ENCODE measurements around the gene IER3.
A peak's percentile ranks its signal among the peaks of the same experiment; 100 is the strongest.
"Not testable (repeated sequence)": the region's sequence is repeated elsewhere in the genome, so short reads cannot be mapped to it uniquely, and the experiment has no call there.

IER3 gene

DNA sequence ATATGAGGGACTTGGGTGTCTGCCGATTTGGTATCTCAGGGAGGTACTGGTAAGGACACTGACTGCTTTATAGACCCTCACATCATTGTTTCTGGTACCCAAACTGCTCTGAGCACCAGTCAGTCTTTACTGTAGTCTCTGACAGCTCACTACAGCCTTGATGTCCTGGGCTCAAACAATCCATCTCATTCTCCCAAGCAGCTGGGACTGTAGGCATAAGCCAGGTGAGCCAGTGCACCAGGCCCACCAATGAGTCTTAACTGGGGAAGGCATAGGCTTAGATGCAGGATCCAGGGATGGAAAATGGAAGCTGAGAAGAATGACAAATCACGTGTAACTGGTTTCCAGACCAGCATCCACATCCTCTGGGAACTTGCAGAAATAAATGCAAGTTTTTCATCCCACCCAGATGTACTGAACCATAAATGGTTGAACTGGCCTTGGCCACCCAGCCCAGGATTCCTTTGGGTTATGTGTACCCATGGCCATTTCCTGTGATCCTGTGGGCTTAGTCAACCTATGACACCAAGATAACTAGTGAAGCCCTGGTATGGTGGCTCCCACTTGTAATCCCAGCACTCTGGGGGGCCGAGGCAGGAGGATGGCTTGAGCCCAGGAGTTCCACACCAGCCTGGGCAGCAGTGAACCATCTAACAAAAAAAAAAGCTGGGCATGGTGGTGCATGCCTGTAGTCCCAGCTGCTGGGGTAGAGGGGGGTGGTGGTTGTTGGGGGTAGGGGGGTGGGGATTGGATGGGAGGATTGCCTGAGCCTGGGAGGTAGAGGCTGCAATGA lies 18.4 kb downstream of the IER3 start:
- no peak for DNase-seq (ENCODE audit: low read depth in 2 of 3, low spot score in 1 of 3)

DNA sequence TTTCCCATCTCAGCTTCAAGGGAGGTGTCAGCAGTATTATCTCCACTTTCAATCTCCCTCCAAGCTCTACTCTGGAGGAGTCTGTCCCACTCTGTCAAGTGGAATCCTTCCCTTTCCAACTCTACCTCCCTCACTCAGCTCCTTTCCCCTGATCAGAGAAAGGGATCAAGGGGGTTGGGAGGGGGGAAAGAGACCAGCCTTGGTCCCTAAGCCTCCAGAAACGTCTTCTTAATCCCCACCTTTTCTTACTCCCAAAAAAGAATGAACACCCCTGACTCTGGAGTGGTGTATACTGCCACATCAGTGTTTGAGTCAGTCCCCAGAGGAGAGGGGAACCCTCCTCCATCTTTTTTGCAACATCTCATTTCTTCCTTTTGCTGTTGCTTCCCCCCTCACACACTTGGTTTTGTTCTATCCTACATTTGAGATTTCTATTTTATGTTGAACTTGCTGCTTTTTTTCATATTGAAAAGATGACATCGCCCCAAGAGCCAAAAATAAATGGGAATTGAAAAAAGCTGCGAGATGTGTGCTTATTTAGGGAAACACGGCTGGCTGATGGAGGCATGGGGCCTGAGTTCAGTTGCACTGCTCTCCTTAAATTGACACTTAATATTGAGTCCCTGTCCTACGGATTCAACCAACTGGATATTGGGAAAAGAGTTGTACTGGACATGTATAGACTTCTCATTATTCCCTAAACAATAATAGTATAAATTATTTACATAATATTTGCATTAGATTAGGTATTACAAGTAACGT lies 19.3 kb downstream of the IER3 start:
- DNase-seq (ENCODE audit: low read depth in 2 of 3, low spot score in 1 of 3), result no peak

DNA sequence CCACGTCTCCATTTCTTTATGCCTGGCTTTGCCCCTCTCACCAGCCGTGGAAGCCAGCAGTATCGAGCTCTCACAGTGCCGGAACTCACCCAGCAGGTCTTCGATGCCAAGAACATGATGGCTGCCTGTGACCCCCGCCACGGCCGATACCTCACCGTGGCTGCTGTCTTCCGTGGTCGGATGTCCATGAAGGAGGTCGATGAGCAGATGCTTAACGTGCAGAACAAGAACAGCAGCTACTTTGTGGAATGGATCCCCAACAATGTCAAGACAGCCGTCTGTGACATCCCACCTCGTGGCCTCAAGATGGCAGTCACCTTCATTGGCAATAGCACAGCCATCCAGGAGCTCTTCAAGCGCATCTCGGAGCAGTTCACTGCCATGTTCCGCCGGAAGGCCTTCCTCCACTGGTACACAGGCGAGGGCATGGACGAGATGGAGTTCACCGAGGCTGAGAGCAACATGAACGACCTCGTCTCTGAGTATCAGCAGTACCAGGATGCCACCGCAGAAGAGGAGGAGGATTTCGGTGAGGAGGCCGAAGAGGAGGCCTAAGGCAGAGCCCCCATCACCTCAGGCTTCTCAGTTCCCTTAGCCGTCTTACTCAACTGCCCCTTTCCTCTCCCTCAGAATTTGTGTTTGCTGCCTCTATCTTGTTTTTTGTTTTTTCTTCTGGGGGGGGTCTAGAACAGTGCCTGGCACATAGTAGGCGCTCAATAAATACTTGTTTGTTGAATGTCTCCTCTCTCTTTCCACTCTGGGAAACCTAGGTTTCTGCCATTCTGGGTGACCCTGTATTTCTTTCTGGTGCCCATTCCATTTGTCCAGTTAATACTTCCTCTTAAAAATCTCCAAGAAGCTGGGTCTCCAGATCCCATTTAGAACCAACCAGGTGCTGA lies 20.3 kb downstream of the IER3 start:
- not testable (repeated sequence) for DNase-seq (ENCODE audit: low read depth in 2 of 3, low spot score in 1 of 3)

DNA sequence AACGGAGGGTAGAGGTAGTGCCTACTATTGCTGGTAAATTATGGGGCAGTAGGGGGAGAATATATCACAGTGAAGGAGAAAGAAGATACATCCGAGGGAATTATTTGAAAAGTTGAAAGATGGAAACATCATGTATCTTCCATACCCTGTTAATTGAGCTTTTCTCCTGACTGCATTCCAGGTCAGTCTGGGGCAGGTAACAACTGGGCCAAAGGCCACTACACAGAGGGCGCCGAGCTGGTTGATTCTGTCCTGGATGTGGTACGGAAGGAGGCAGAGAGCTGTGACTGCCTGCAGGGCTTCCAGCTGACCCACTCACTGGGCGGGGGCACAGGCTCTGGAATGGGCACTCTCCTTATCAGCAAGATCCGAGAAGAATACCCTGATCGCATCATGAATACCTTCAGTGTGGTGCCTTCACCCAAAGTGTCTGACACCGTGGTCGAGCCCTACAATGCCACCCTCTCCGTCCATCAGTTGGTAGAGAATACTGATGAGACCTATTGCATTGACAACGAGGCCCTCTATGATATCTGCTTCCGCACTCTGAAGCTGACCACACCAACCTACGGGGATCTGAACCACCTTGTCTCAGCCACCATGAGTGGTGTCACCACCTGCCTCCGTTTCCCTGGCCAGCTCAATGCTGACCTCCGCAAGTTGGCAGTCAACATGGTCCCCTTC lies 21.0 kb downstream of the IER3 start:
- not testable (repeated sequence) for DNase-seq (ENCODE audit: low read depth in 2 of 3, low spot score in 1 of 3)

DNA sequence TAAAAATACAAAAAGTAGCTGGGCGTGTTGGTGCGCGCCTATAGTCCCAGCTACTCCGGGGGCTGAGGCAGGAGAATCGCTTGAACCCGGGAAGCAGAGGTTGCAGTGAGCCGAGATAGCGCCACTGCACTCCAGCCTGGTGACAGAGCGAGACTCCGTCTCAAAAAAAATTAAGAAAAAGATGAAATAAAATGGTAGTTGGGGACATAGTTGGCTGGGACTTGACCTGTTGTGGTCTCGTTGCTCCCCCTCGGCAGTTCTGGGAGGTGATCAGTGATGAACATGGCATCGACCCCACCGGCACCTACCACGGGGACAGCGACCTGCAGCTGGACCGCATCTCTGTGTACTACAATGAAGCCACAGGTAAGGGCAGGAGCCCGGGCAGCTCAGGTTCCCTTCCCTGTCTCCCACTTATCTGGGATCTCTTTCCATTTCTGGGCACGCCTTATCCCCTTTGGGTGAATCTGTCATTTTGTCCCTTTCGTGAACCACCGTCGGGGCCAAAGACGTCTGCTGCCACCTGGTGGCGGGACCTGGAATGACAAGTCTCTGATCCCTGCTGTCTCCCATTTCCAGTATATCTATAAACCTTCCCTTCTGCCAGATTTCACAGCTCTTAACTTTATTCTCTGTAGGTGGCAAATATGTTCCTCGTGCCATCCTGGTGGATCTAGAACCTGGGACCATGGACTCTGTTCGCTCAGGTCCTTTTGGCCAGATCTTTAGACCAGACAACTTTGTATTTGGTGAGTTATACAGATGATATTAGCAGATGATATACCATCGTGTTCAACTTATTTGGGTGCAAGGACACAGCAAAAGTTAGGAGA lies 21.9 kb downstream of the IER3 start:
- peak; percentile 74 to 87 (median 79) for DNase-seq (ENCODE audit: low read depth in 2 of 3, low spot score in 1 of 3)

DNA sequence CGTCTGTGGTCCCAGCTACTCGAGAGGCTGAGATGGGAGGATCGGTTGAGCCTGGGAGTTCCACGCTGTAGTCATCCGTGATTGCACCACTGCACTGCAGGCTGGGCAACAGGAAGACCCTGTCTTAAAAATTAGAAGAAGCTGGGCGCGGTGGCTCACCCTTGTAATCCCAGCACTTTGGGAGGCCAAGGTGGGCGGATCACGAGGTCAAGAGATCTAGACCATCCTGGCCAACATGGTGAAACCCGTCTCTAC lies 22.4 kb downstream of the IER3 start:
- DNase-seq (ENCODE audit: low read depth in 2 of 3, low spot score in 1 of 3), result not testable (repeated sequence)

DNA sequence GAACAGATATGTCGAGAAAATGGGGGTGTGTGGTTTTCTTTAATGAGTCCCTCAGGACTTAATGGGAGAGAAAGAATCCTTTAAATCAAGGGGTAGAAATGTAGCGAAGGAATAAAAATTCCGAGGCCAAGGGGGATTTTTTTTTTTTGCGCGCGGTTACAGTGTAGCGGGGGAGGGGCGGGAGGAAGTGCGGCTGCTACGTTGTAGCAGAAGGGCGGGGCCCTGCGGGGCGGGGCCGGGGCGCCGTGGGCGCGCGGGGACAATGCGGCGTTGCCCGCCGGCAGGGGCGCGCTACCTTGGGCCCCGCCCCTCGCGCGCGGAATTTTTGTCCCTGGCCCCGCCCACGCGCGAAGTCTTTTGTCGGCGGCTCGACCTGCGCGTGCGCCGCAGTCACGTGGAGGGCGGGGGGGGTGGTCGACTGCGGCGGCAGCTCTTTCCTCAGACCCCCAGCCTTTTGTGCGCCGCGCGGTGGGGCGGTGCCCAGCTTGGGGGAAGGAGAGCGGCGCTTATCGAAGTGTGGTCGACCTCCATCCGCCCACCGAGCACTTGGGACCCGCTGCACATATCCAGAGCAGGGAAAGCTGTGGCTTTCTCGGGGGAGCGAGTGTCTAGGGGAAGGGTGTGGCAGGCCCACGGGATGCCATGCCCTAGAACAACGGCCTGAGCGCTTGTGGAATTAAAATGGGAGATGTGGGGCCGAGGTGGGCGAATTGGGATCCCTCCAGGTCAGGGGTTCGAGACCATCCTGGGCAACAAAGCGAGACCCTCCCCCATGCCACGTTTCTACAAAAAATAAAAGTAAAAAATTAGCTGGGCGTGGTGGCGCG lies 22.9 kb downstream of the IER3 start:
- peak; percentile 90 to 97 (median 93) for DNase-seq (ENCODE audit: low read depth in 2 of 3, low spot score in 1 of 3)

DNA sequence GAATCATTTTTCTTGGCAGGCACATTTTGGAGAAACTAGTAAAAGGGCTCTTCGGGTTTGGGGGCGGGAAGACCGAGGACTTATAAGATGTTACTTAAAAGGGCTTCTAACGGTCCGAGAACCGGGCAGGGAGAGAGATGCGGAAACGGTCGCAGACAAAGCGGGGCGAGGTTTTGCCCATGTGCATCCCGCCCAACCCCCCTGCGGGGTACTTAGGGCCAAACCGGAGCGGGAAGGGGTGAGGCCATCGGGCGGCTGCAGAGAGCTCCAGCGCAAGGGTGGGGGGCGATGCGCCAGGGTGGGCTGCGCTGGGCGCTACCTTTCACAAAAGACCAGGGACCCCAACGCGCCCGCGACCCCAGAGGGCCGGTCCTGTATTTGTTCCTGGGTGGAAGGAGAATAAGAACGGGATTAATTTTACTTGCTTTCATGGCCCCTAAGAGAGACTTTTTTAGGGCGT lies 23.6 kb downstream of the IER3 start:
- peak; percentile 49 to 62 (median 61) for DNase-seq (ENCODE audit: low read depth in 2 of 3, low spot score in 1 of 3)

DNA sequence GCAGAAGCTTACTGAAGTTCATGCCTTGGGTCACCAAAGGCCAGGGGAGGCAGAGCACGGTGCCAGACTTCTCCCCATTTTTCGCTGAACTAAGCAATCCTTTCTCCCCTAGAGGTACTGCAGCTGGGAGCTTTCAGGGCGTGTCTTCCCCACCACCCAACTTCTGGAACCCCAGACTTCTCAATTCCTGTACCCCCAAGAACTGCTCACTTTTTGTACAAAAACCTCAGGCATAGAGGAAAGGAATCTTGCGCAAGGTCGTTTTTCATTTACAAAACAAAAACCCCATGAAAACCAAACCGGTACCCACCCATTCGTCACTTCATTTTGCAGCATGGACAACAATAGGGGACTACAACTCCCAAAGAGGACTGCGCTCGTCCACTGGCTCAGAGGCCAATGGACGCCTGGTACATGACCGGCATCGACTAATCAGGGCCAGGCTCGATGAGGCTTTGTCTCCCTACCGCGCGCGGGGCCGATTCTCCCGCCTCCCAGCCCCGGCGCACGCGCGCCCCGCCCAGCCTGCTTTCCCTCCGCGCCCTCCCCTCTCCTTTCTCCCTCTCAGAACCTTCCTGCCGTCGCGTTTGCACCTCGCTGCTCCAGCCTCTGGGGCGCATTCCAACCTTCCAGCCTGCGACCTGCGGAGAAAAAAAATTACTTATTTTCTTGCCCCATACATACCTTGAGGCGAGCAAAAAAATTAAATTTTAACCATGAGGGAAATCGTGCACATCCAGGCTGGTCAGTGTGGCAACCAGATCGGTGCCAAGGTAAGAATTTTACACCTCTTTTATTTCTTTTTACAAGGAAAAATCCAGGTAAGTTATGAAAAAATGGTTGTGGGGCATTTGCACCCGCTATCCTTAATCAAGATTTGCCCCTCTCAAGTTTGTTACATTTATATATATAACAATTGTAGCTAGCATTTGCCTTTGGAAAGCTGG lies 24.3 kb downstream of the IER3 start, which contains the start of gene TUBB:
TSS of gene TUBB (plus strand) at position 562 of the 947 bp plus-strand sequence. CDS start at position 717, 155 bp downstream.
- peak; percentile 92 to 94 (median 93) for DNase-seq (ENCODE audit: low read depth in 2 of 3, low spot score in 1 of 3)

DNA sequence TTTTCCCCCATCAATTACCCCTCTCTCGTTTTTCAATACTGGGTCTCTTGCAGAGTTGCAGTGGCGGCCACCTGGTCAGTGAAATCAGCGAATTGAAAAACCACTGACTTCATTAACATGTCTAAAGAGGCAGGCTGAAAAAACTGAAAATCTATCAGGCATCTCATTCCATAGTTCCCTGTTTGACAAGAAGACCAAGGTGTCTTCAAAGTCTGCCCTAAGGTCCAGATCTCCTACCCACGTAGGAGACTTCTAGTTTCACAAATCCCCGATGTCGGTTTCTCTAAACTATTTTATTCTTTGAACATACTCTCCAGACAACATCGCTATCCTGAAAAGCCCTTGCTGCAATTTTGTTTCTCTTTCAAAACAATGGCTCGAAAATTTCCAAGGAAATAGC lies 25.0 kb downstream of the IER3 start:
- no peak for DNase-seq (ENCODE audit: low read depth in 2 of 3, low spot score in 1 of 3)

DNA sequence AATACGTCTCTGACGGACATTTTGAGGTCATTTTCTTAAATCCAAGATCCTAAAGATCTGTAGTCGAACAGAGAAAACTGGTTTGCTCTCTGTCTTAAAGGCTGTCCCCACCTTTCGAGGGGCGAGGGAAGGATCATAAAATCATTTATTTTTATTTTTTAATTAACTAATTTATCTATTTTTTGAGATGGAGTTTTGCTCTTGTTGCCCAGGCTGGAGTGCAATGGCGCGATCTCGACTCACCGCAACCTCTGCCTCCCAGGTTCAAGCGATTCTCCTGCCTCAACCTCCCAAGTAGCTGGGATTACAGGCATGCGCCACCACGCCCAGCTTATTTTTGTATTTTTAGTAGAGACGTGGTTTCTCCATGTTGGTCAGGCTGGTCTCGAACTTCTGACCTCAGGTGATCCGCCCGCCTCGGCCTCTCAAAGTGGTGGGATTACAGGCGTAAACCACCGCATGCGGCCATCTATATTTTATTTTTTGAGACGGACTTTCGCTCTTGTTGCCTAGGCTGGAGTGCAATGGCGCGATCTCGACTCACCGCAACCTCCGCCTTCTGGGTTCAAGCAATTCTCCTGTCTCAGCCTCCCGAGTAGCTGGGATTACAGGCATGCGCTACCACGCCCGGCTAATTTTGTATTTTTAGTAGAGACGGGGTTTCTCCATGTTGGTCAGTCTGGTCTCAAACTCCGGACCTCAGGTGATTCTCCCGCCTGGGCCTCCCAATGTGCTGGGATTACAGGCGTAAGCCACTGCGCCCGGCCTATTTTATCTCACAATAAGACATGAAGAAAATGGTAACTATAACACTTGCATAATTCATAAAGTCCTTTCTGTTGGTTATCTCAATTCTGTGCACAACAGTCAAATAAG lies 26.3 kb downstream of the IER3 start:
- not testable (repeated sequence) for DNase-seq (ENCODE audit: low read depth in 2 of 3, low spot score in 1 of 3)

DNA sequence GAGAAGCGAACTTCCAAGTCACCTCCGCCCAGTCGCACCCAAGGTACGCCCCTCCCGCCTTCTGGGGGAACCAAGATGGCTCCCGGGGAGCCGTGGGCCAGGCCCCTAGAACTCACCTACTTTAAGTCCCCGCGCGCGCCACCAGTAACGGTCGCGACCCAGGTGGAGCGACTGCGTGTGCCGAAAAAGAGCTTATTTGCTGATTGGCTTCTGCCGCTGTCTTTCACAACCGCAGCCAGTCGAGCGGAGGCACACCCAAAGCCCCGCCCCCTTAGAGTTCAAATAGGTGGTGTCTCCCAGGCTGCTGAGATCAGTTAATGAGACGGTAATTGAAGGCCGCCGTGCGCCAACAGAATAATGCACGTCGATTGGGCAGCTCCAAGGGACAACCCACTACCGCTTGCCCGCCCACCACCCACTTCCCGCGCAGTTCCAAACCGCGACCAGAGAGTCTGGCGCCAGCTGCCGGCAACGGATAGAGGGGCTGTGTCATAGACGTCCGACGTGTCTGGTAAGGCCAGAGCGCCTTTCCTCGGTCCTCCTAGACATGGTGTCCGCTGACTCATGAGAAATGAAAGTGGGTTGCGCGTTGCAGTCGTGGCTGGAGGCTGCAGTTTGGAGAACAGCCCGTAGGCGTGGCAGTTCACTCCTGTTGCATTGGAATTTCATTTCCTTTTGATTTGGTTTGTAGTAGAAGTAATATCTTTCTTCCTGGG lies 27.1 kb downstream of the IER3 start, which contains the start of gene MDC1:
TSS of gene MDC1 (minus strand) at position 153 of the 716 bp plus-strand sequence. CDS start 2,106 bp downstream, outside the sequence.
- peak; percentile 98 to 100 (median 99) for DNase-seq (ENCODE audit: low read depth in 2 of 3, low spot score in 1 of 3)

DNA sequence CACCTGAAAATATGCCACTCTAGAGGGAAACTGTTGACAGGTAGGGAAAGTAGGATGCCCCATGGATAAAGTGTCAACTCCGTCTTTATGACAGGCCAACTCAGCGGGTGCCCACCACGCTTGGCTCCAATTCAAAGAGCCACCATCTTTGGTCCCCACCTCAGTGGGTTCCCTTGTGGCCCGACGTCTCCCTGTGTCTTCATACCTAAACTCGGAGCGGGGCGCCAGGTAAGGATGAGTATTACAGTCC lies 27.5 kb downstream of the IER3 start:
- no peak for DNase-seq (ENCODE audit: low read depth in 2 of 3, low spot score in 1 of 3)

DNA sequence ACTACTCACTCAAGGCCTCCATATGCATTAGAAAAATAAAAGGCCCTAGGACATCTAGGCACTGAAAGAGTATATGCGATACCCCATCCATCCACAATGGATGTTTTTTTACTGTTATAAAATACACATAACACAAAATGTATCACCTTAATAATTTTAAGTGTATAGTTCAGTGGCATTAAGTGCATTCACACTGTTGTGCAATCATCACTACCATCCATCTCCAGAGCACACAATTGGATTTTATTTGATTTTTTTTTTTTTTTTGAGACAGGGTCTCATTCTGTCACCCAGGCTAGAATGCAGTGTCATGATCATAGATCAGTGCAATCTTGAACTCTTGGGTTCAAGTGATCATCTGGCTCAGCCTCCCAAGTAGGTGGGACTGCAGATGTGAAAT lies 30.1 kb downstream of the IER3 start:
- DNase-seq (ENCODE audit: low read depth in 2 of 3, low spot score in 1 of 3), result no peak

DNA sequence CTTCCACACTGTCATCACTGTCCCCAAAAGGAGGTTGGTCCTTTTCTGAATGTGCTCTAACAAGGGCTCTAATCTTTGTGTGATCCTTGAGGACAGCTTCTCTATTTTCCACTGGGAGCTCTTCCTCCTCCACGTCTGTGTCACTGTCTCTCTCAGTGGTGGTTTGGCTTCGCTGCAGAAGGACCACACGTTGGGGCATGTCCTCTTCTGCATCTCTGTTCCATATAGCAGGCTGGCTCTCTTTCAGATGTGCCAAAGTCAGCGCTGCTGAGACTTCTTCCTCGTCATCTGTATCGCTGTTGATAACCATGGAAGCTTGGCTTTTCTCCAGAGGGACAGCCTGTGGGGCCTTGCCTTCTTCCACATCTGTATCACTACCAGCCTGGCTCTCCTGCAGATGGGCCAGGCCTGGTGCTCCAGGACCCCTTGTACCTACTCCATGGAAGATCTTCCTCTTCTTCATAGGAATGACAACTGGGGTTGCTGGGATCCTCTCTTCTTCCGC lies 31.9 kb downstream of the IER3 start:
- no peak for DNase-seq (ENCODE audit: low read depth in 2 of 3, low spot score in 1 of 3)

DNA sequence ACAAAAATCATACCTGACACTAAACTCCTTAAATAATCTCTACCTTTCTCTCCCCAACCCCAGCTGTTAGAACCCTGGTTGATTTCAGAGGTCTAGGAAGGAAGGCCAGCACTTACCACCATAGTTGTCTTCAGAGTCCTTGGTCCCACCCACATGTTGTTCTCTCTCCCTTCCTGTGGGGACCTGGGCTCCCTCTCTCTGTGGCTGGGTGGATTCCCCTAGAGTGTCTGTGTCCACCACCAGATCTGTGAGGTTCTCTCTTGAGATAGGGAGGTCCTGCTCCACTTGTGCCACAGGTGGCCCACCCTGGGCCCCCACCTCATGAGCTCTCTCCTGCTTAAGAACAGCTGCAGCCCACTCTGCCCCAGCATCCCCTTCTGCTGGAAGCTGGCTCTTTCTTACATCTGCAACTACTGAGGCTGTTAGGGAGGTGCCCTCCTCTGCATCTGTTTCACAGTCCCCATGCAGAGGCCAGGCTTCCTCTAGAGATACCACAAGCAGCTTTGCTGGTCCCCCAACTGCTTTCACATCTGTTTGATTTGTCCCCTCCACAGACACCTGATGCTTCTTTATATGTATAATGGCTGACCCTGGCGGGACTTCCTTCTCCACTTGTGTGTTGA lies 32.5 kb downstream of the IER3 start:
- no peak for DNase-seq (ENCODE audit: low read depth in 2 of 3, low spot score in 1 of 3)

Data from stimulated activated CD4-positive, alpha-beta T cell treated with anti-CD3 and anti-CD28 coated beads, Interleukin-12 subunit alpha, Interleukin-12 subunit beta, amount 100 ng/mL, for 48 hours (primary cell).